ENCODE results near the gene BUB3. TPM values are rescaled to one million over a fixed set of nuclear protein-coding genes. Genes with fewer than 3 reads are reported as not detected.
"Not testable (repeated sequence)": the region's sequence is repeated elsewhere in the genome, so short reads cannot be mapped to it uniquely, and the experiment has no call there.

Gene BUB3
- total RNA-seq, 2 donors from 2014 or later: 255 TPM

DNA sequence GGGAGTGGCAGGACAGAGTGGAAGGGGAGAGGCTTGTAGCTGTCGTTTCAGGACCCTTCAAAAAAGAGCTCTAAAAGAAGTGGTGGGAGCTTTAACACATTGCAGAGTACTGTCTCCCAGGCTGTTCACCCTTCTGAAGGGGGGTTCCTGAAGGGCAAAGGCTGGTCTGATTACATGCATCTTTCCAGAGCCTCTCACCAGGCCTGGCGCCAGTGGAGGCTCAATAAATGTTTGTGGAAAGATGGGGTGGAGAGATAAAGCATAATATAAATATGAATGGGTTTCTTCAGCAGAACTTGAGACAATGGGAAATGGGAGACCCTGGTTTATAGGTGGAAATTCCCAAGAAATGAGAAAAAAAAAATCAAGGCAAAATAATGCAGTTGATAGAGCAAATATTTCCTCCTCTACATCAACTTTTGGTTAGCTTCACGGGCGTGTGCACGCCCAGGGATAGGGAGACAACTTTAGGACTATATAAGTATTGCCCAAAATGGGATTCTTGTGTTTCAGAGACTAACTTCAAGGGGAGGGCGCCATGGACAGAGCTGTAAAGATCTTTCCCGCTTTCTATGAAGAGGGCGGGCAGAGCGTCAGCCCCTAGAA lies 613 bp upstream of the BUB3 start:
- Mint-ChIP-seq H3K27me3 (ENCODE audit: low read depth) (peaks cover 8% of the 10 kb centered on the region), H3K27ac (peak overlapping the region; percentile 99), H3K4me1 (ENCODE audit: low read depth) (peaks cover 58% of the 10 kb centered on the region), H3K9me3 (no peaks in the 10 kb centered on the region), H3K36me3 (ENCODE audit: insufficient read depth in 2 of 2) (peaks cover 21 to 39% of the 10 kb centered on the region in 2 donors), H3K4me3 (peak overlapping the region; percentile 80 to 97)
- ATAC-seq (replicated peaks in 1 of 2): no peak
- no peak for DNase-seq

- ATAC-seq (replicated peaks in 1 of 2) (peak; percentile 33 to 53), DNase-seq (peak; percentile 56 to 71)
- peak overlapping the region; percentile 80 to 97 for H3K4me3 Mint-ChIP-seq
- no peaks in the 10 kb centered on the region for H3K9me3 Mint-ChIP-seq
- peak overlapping the region; percentile 99 for H3K27ac Mint-ChIP-seq
- H3K36me3 Mint-ChIP-seq (ENCODE audit: insufficient read depth in 2 of 2): peaks cover 18 to 46% of the 10 kb centered on the region in 2 donors
- no peaks in the 10 kb centered on the region for H3K27me3 Mint-ChIP-seq (ENCODE audit: low read depth)
- H3K4me1 Mint-ChIP-seq (ENCODE audit: low read depth): peaks cover 63% of the 10 kb centered on the region
Measured at GRCh38 chr10:123154711-123155505, 706 bp downstream of the BUB3 start.

DNA sequence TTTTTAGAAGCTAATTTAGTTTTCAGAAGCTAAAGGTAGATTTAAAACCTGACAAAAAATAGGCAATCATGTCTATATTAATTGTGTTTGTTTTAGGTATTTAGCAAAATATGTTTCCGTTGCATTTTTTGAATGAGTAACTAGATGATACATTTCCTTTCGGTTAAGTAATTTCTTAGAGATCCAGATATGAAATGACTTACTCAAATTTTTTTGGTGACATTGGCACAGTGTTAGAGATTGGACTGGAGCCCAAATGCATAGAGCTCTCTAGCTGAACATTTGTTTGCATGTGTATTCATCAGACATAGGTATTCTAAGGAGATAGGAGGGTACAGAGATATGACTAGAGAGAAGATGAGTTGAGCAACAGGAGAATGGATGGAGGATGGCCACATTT lies 1.9 kb downstream of the BUB3 start:
- no peaks in the 10 kb centered on the region for H3K9me3 Mint-ChIP-seq
- H3K27me3 Mint-ChIP-seq (ENCODE audit: low read depth): no peaks in the 10 kb centered on the region
- ATAC-seq (replicated peaks in 1 of 2): no peak
- DNase-seq: no peak
- peak overlapping the region; percentile 80 to 97 for H3K4me3 Mint-ChIP-seq
- H3K36me3 Mint-ChIP-seq (ENCODE audit: insufficient read depth in 2 of 2): peaks cover 18 to 51% of the 10 kb centered on the region in 2 donors
- H3K27ac Mint-ChIP-seq: peak overlapping the region; percentile 38
- peaks cover 70% of the 10 kb centered on the region for H3K4me1 Mint-ChIP-seq (ENCODE audit: low read depth)

DNA sequence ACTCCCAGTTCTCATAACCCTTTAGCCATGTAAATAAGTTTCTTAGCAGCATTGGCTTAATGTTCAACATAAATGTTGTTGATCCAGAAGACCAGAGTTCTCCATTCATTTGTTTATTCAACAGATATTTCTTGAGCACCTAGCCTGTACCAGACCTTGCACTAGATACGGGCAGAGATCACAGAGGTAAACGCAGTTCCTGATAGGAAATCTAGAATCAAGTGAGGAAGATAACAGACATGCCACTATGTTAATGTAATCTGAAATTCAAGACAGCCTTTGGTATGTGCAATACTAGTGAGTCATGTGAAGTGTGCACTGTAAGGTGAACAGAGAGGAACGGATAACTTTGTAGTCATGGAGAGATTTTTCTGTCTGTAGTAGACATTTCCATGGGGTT lies 3.0 kb downstream of the BUB3 start:
- no peak for ATAC-seq (replicated peaks in 1 of 2)
- H3K4me3 Mint-ChIP-seq: peak overlapping the region; percentile 80 to 97
- peak overlapping the region; percentile 81 for H3K27ac Mint-ChIP-seq
- H3K9me3 Mint-ChIP-seq: no peaks in the 10 kb centered on the region
- H3K4me1 Mint-ChIP-seq (ENCODE audit: low read depth): peaks cover 77% of the 10 kb centered on the region
- no peak for DNase-seq
- H3K27me3 Mint-ChIP-seq (ENCODE audit: low read depth): no peaks in the 10 kb centered on the region
- H3K36me3 Mint-ChIP-seq (ENCODE audit: insufficient read depth in 2 of 2): peaks cover 21 to 57% of the 10 kb centered on the region in 2 donors

DNA sequence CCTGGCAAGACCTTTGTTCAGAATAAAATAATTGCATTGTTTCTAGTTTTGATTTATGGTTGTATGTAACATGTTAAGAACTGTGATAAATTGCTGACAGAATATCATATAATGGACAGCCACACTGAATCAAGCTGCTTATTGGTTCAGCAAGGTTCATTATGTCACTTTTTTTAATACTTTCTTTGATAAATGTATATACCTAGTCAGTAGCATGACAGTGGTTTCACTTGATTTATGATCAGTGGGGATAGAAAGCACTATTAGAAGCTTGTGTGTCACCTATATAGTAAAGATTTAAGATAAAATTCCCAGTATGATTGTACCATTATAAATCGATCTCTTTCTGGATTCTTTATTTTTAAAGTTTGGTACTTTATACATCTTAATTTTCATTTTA lies 4.5 kb downstream of the BUB3 start:
- Mint-ChIP-seq H3K9me3 (no peaks in the 10 kb centered on the region), H3K4me1 (ENCODE audit: low read depth) (peaks cover 76% of the 10 kb centered on the region), H3K4me3 (peak overlapping the region; percentile 80 to 97), H3K36me3 (ENCODE audit: insufficient read depth in 2 of 2) (peaks cover 22 to 66% of the 10 kb centered on the region in 2 donors), H3K27ac (peak overlapping the region; percentile 77), H3K27me3 (ENCODE audit: low read depth) (no peaks in the 10 kb centered on the region)
- DNase-seq: no peak
- no peak for ATAC-seq (replicated peaks in 1 of 2)

GRCh38 chr10:123160311-123160980 lies 6.2 kb downstream of the BUB3 start:
- Mint-ChIP-seq H3K9me3 (no peaks in the 10 kb centered on the region), H3K4me1 (ENCODE audit: low read depth) (peaks cover 70% of the 10 kb centered on the region), H3K4me3 (peak overlapping the region; percentile 68 to 80), H3K27ac (peak overlapping the region; percentile 91), H3K36me3 (ENCODE audit: insufficient read depth in 2 of 2) (peaks cover 17 to 63% of the 10 kb centered on the region in 2 donors), H3K27me3 (ENCODE audit: low read depth) (no peaks in the 10 kb centered on the region)
- DNase-seq: peak in 1 of 2 donors; percentile 11
- ATAC-seq (replicated peaks in 1 of 2): peak; percentile 82 to 83

- H3K4me1 Mint-ChIP-seq (ENCODE audit: low read depth): peaks cover 31% of the 10 kb centered on the region
- H3K36me3 Mint-ChIP-seq (ENCODE audit: insufficient read depth in 2 of 2): peaks cover 9 to 40% of the 10 kb centered on the region in 2 donors
- H3K27me3 Mint-ChIP-seq (ENCODE audit: low read depth): no peaks in the 10 kb centered on the region
Measured at GRCh38 chr10:123164319-123164718, 10.1 kb downstream of the BUB3 start.

DNA sequence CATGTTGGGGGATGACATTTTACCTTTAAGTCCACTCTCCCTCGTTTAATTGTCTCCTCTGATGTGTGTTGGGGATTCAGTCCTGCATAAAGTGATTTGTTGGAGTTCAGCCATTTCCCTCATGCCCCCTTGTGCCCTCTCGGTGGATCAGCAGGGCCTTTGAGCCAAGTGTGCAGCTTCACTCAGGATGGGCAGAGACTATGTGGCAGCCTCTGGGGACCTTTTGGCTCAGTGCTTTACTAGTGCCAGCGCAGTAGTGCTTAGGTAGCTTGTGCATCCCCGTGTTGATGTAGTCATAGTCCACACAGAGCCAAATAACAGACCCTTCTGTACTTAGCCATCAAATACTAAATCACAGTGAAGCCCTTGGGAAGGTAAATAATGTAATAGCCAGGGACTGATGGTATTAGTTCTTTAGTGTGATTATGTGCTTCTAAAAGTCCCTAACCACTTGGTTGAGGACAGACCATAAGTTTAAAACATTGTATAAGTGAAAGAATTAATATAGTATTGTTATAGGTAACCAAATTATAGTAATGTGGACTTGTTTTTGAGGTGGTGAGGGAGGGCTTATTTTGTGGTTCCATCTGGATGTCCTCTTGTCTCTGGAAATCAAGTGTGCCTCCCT lies 11.4 kb downstream of the BUB3 start:
- Mint-ChIP-seq H3K4me3 (no peak overlapping the region), H3K4me1 (ENCODE audit: low read depth) (peaks cover 19% of the 10 kb centered on the region), H3K27ac (no peak overlapping the region), H3K36me3 (ENCODE audit: insufficient read depth in 2 of 2) (peaks cover 10 to 42% of the 10 kb centered on the region in 2 donors), H3K9me3 (no peaks in the 10 kb centered on the region), H3K27me3 (ENCODE audit: low read depth) (no peaks in the 10 kb centered on the region)
- DNase-seq (no peak), ATAC-seq (replicated peaks in 1 of 2) (peak in 1 of 2 donors; percentile 20)

More at GRCh38 chr10:123164319-123164718, 10.1 kb downstream of the BUB3 start:
- ATAC-seq (replicated peaks in 1 of 2) (no peak), DNase-seq (no peak)
- H3K27ac Mint-ChIP-seq: no peak overlapping the region
- no peaks in the 10 kb centered on the region for H3K9me3 Mint-ChIP-seq
- H3K4me3 Mint-ChIP-seq: no peak overlapping the region

DNA sequence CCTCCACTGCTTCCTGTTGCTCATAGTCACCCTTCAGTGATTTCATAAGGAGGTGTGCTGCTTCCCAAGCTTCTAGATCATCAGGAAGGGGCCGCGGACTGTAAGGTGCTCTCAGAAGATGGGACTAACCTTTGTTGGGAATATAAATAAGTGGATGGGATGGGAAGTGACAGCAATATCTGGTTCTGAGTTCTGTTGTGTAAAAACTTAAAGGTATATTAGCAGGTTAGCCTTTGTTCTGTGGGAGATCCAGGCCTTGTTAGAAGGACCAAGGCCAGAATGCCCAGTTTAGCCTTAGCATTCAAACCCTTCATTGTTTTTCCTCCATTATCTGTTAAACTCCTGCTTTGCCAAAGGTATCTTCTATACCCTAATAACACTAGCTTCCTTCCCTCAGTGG lies 12.4 kb downstream of the BUB3 start:
- no peaks in the 10 kb centered on the region for H3K9me3 Mint-ChIP-seq
- H3K27ac Mint-ChIP-seq: no peak overlapping the region
- H3K4me1 Mint-ChIP-seq (ENCODE audit: low read depth): peaks cover 10% of the 10 kb centered on the region
- ATAC-seq (replicated peaks in 1 of 2): no peak
- H3K36me3 Mint-ChIP-seq (ENCODE audit: insufficient read depth in 2 of 2): peaks cover 9 to 40% of the 10 kb centered on the region in 2 donors
- no peak overlapping the region for H3K4me3 Mint-ChIP-seq
- H3K27me3 Mint-ChIP-seq (ENCODE audit: low read depth): no peaks in the 10 kb centered on the region
- DNase-seq: no peak

DNA sequence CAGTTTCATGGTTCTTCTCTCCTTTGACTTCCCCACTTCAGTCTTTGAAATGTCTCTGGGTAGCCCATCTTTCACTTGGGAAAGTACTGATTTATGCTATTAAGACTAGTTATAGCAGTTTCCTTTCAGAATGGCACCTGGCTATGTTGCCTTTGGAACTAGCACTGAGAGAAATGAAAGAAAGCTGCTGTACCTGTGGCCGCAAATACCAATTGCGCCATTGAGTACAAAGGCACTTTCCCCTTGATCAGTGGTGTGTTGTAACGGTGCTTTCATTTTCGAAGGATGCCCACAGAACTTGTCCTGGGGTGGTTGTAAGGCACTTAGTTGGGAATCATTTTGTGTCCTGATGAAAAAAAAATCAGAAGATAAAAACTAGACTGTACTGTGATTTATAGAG lies 16.8 kb downstream of the BUB3 start:
- Mint-ChIP-seq H3K27ac (no peak overlapping the region), H3K27me3 (ENCODE audit: low read depth) (no peaks in the 10 kb centered on the region), H3K36me3 (ENCODE audit: insufficient read depth in 2 of 2) (peaks cover 13 to 29% of the 10 kb centered on the region in 2 donors), H3K9me3 (no peaks in the 10 kb centered on the region), H3K4me1 (ENCODE audit: low read depth) (no peaks in the 10 kb centered on the region), H3K4me3 (no peak overlapping the region)
- DNase-seq (no peak), ATAC-seq (replicated peaks in 1 of 2) (no peak)

- not testable (repeated sequence) for H3K27ac Mint-ChIP-seq; H3K27me3 Mint-ChIP-seq (ENCODE audit: low read depth)
Measured at GRCh38 chr10:123171616-123172015, 17.4 kb downstream of the BUB3 start.

DNA sequence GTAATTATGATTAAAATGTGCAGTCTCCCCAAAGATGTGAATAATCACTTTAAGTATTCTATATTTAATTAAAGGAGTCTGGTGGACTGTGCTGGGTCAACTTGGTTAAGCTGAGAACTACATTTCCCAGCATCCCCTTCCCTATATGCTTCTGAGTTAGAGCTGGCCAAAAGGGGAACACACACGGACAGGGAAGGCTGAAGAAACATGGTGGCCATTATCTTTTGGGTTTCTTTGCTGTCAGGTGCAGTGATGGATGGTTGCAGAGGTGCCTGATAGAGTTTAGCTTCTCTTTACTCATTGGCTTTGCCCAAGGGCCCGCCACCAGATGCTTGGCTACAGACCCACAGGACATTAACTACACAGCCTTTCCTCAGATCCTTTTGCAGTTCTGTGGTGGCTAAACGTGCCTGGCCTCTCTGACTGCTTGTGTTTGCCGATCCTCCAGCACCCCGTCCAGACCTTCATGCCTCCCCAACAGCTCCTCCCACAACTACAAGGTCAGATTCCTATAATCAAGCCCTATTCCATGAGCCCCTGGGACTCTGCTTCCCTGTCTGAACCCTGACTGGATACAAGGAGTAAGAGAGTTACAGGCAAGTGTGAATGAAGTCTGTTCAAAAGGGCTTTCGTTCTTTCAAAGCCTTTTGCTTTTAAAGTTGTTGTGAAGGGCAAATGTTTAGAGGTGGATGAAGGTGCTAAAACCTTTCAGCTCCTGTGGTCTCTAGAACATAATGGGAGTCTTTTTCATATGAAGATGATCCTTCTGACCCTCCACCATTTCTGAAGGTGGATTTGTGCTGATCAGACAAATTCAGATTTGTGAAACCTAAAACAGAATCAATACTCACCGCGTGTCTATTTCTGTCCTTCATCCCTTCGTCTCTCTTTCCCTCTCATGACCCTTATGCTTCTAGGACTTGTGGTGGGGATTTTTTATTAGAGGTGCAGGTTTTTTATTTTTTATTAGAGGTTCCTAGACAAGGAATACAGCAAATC lies 21.5 kb downstream of the BUB3 start:
- Mint-ChIP-seq H3K9me3 (peaks cover 0 to 2% of the 10 kb centered on the region in 2 donors), H3K4me3 (no peak overlapping the region), H3K36me3 (ENCODE audit: insufficient read depth in 2 of 2) (peaks cover 17 to 30% of the 10 kb centered on the region in 2 donors), H3K27me3 (ENCODE audit: low read depth) (no peaks in the 10 kb centered on the region), H3K4me1 (ENCODE audit: low read depth) (no peaks in the 10 kb centered on the region), H3K27ac (no peak overlapping the region)
- DNase-seq (no peak), ATAC-seq (replicated peaks in 1 of 2) (no peak)

More at GRCh38 chr10:123171616-123172015, 17.4 kb downstream of the BUB3 start:
- ATAC-seq (replicated peaks in 1 of 2); H3K4me3 Mint-ChIP-seq; DNase-seq; H3K4me1 Mint-ChIP-seq (ENCODE audit: low read depth); H3K9me3 Mint-ChIP-seq: not testable (repeated sequence)
- H3K36me3 Mint-ChIP-seq (ENCODE audit: insufficient read depth in 2 of 2): peaks cover 14 to 32% of the 10 kb centered on the region in 2 donors

Measured in activated T-cell treated with anti-CD3 and anti-CD28 coated beads, Interleukin-2, amount 50 U/mL, for 72 hours (primary cell).